ENCODE results near the gene PER3.

The PER3 gene

DNA sequence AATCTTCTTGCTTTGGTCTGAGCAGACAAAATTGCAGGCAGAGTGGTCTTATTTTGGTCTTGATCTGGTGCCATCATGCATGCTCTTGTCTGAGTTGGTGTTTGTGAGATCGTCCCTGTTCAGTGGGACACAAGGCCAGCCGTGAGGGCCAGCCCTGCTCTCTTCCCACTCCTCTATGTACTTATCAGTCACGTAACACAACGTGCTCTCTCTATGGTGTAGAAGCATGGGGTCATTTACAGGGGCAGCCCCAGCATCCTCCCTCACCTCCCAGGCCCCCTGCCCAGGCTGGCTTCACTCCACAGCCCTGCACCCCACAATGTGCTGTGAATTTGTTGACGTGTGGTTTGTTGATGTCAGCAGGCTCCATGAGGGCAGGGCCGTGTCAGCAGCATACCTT lies 87.0 kb downstream of the PER3 start:
- TF ChIP-seq POLR2AphosphoS5 (IDR thresholded peaks at IDR 0.05; ENCODE audit: low read depth, low read length) (no peak), SIN3A (IDR thresholded peaks at IDR 0.05; ENCODE audit: borderline replicate concordance, insufficient read depth, low read length) (no peak), TAF1 (IDR thresholded peaks at IDR 0.05; ENCODE audit: borderline replicate concordance, insufficient read depth, low read length) (no peak), FOXP2 (optimal IDR thresholded peaks at IDR 0.05; ENCODE audit: borderline replicate concordance, extremely low read depth, extremely low read length, insufficient read depth) (no peak)
- TF ChIP-seq, protein P1, sequence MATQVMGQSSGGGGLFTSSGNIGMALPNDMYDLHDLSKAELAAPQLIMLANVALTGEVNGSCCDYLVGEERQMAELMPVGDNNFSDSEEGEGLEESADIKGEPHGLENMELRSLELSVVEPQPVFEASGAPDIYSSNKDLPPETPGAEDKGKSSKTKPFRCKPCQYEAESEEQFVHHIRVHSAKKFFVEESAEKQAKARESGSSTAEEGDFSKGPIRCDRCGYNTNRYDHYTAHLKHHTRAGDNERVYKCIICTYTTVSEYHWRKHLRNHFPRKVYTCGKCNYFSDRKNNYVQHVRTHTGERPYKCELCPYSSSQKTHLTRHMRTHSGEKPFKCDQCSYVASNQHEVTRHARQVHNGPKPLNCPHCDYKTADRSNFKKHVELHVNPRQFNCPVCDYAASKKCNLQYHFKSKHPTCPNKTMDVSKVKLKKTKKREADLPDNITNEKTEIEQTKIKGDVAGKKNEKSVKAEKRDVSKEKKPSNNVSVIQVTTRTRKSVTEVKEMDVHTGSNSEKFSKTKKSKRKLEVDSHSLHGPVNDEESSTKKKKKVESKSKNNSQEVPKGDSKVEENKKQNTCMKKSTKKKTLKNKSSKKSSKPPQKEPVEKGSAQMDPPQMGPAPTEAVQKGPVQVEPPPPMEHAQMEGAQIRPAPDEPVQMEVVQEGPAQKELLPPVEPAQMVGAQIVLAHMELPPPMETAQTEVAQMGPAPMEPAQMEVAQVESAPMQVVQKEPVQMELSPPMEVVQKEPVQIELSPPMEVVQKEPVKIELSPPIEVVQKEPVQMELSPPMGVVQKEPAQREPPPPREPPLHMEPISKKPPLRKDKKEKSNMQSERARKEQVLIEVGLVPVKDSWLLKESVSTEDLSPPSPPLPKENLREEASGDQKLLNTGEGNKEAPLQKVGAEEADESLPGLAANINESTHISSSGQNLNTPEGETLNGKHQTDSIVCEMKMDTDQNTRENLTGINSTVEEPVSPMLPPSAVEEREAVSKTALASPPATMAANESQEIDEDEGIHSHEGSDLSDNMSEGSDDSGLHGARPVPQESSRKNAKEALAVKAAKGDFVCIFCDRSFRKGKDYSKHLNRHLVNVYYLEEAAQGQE (IDR thresholded peaks at IDR 0.05; ENCODE audit: insufficient read depth in 1 of 2, low read depth in 2 of 2, low read length in 2 of 2) = no peak

DNA sequence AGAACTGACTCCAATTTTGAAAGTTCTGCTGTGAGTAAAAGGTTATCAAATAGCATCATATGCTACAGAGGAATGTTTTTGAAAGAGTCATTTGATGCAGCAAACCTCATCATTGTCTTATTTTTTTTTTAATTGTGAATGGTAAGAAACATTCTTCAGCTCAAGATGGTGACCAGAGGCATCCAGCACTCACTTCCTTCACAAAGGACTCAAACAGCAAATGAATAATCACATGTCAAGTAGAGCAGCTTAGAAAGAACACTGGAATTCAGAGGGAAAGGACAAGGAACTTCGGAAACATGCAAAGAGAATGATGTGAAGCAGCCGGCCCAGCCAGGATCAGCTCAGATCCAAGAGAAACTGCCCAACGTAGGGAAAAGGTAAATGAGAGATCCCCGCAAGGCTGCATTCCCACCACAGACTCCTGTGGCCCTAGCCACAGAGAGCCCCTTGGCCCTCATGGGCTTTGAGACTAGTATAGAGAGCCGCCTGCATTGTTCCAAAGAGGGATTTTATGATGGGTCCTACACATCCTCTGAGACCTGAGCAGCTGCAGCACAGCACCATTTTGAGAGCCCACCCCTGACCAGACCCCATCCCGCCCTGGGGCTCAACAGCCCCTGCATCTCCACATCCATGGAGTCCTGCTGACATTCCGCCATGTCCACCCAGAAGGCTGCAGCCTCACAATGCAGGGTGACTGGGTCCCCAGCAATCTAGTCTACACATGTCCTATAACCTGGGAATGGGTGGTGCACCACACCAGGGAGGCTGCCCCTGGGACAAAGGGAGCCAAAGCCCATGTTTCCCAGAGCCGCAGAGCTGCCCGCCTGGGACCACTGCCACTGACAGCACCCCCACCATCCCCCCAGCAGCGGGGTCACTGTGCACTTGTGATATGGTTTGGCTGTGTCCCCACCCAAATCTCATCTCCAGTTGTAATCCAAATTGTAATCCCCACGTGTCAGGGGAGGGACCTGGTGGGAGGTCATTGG lies 90.0 kb downstream of the PER3 start:
- TF ChIP-seq FOXP2 (optimal IDR thresholded peaks at IDR 0.05; ENCODE audit: borderline replicate concordance, extremely low read depth, extremely low read length, insufficient read depth) (no peak), SIN3A (IDR thresholded peaks at IDR 0.05; ENCODE audit: borderline replicate concordance, insufficient read depth, low read length) (no peak), POLR2AphosphoS5 (IDR thresholded peaks at IDR 0.05; ENCODE audit: low read depth, low read length) (no peak), TAF1 (IDR thresholded peaks at IDR 0.05; ENCODE audit: borderline replicate concordance, insufficient read depth, low read length) (no peak)
- TF ChIP-seq, protein P1 (IDR thresholded peaks at IDR 0.05; ENCODE audit: insufficient read depth in 1 of 2, low read depth in 2 of 2, low read length in 2 of 2) = no peak

DNA sequence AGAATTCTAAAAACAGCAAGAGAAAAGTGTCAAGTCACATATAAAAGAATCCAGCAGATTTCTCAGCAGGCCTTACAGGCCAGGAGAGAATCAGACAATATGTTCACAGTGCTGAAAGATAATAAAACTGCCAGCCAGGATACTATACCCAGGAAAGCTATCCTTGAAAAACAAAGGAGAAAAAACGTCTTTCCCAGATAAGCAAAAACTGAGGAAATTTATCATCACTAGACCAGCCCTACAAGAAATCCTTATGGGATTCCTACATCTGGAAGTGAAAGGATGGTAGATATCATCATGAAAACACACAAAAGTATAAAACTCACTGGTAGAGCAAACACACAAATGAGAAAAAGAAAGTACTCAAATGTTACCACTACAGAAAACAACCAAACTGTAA lies 93.9 kb downstream of the PER3 start:
- no peak for TF ChIP-seq FOXP2 (optimal IDR thresholded peaks at IDR 0.05; ENCODE audit: borderline replicate concordance, extremely low read depth, extremely low read length, insufficient read depth)
- TF ChIP-seq POLR2AphosphoS5 (IDR thresholded peaks at IDR 0.05; ENCODE audit: low read depth, low read length) = no peak
- no peak for TF ChIP-seq TAF1 (IDR thresholded peaks at IDR 0.05; ENCODE audit: borderline replicate concordance, insufficient read depth, low read length)
- TF ChIP-seq SIN3A (IDR thresholded peaks at IDR 0.05; ENCODE audit: borderline replicate concordance, insufficient read depth, low read length) = no peak
- TF ChIP-seq, protein P1 (IDR thresholded peaks at IDR 0.05; ENCODE audit: insufficient read depth in 1 of 2, low read depth in 2 of 2, low read length in 2 of 2) = no peak

DNA sequence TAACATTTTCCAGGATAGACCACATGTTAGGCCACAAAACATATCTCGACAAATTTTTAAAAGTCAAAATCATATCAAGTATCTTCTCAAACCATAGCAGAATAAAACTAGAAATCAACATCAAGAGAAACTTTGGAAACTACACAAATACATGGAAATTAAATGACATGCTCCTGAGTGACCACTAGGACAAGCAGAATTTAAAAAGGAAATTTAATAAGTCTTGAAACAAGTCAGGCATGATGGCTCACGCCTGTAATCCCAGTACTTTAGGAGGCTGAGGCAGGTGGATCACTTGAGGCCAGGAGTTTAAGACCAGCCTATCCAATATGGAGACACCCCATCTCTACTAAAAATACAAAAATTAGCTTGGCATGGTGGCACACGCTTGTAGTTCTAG lies 95.1 kb downstream of the PER3 start:
- TF ChIP-seq TAF1 (IDR thresholded peaks at IDR 0.05; ENCODE audit: borderline replicate concordance, insufficient read depth, low read length) (no peak), FOXP2 (optimal IDR thresholded peaks at IDR 0.05; ENCODE audit: borderline replicate concordance, extremely low read depth, extremely low read length, insufficient read depth) (no peak), SIN3A (IDR thresholded peaks at IDR 0.05; ENCODE audit: borderline replicate concordance, insufficient read depth, low read length) (no peak)
- TF ChIP-seq, protein P1 (IDR thresholded peaks at IDR 0.05; ENCODE audit: insufficient read depth in 1 of 2, low read depth in 2 of 2, low read length in 2 of 2) = no peak
